ENCODE data around the gene PIGO. TPM values are rescaled to one million over a fixed set of nuclear protein-coding genes. Genes with fewer than 3 reads are reported as not detected.
A peak's percentile ranks its signal among the peaks of the same experiment; 100 is the strongest.

Gene PIGO
- total RNA-seq, 1 donor from 2014 or later = 25.7 TPM

GRCh38 chr9:35097573-35097972 is 1.2 kb upstream of the PIGO start:
- no peak overlapping the region for H3K27ac Mint-ChIP-seq (ENCODE audit: unreplicated experiment)
- no peak for DNase-seq (ENCODE audit: low spot score)
- peaks cover 19% of the 10 kb centered on the region for H3K4me1 Mint-ChIP-seq (ENCODE audit: low read depth)
- peaks cover 12% of the 10 kb centered on the region for H3K36me3 Mint-ChIP-seq (ENCODE audit: low read depth)
- H3K4me3 Mint-ChIP-seq (ENCODE audit: unreplicated experiment) = no peak overlapping the region
- no peaks in the 10 kb centered on the region for H3K9me3 Mint-ChIP-seq (ENCODE audit: low read depth)
- TF ChIP-seq CTCF (IDR thresholded peaks at IDR 0.05) = no peak
- H3K27me3 Mint-ChIP-seq (ENCODE audit: low read depth) = no peaks in the 10 kb centered on the region

- Mint-ChIP-seq H3K36me3 (ENCODE audit: low read depth) (peaks cover 14% of the 10 kb centered on the region), H3K4me1 (ENCODE audit: low read depth) (peaks cover 7% of the 10 kb centered on the region), H3K27me3 (ENCODE audit: low read depth) (no peaks in the 10 kb centered on the region), H3K9me3 (ENCODE audit: low read depth) (no peaks in the 10 kb centered on the region), H3K4me3 (ENCODE audit: unreplicated experiment) (no peak overlapping the region), H3K27ac (ENCODE audit: unreplicated experiment) (no peak overlapping the region)
- TF ChIP-seq CTCF (IDR thresholded peaks at IDR 0.05) = no peak
- no peak for DNase-seq (ENCODE audit: low spot score)
Observed at GRCh38 chr9:35091536-35091935, 4.9 kb downstream of the PIGO start.

GRCh38 chr9:35089434-35089833 is 7.0 kb downstream of the PIGO start:
- H3K4me3 Mint-ChIP-seq (ENCODE audit: unreplicated experiment) = no peak overlapping the region
- H3K4me1 Mint-ChIP-seq (ENCODE audit: low read depth) = peaks cover under 1% of the 10 kb centered on the region
- H3K9me3 Mint-ChIP-seq (ENCODE audit: low read depth) = no peaks in the 10 kb centered on the region
- no peak overlapping the region for H3K27ac Mint-ChIP-seq (ENCODE audit: unreplicated experiment)
- no peaks in the 10 kb centered on the region for H3K27me3 Mint-ChIP-seq (ENCODE audit: low read depth)
- DNase-seq (ENCODE audit: low spot score) = no peak
- H3K36me3 Mint-ChIP-seq (ENCODE audit: low read depth) = peaks cover 14% of the 10 kb centered on the region
- no peak for TF ChIP-seq CTCF (IDR thresholded peaks at IDR 0.05)

- H3K36me3 Mint-ChIP-seq (ENCODE audit: low read depth) = peaks cover 9% of the 10 kb centered on the region
- H3K9me3 Mint-ChIP-seq (ENCODE audit: low read depth) = no peaks in the 10 kb centered on the region
- no peak overlapping the region for H3K4me3 Mint-ChIP-seq (ENCODE audit: unreplicated experiment)
- H3K27ac Mint-ChIP-seq (ENCODE audit: unreplicated experiment) = no peak overlapping the region
- no peak for DNase-seq (ENCODE audit: low spot score)
- H3K4me1 Mint-ChIP-seq (ENCODE audit: low read depth) = peaks cover 4% of the 10 kb centered on the region
- no peak for TF ChIP-seq CTCF (IDR thresholded peaks at IDR 0.05)
- H3K27me3 Mint-ChIP-seq (ENCODE audit: low read depth) = no peaks in the 10 kb centered on the region
Observed at GRCh38 chr9:35085078-35085477, 11.3 kb downstream of the PIGO start.

- peak within 1 kb of the TSS; percentile 93 for H3K27ac Mint-ChIP-seq (ENCODE audit: unreplicated experiment)
- H3K27me3 Mint-ChIP-seq (ENCODE audit: low read depth) = no peaks in the 10 kb centered on the region
- TF ChIP-seq CTCF (IDR thresholded peaks at IDR 0.05) = peak; percentile 33
- peaks cover 7% of the 10 kb centered on the region for H3K36me3 Mint-ChIP-seq (ENCODE audit: low read depth)
- peak within 1 kb of the TSS; percentile 89 for H3K4me3 Mint-ChIP-seq (ENCODE audit: unreplicated experiment)
- DNase-seq (ENCODE audit: low spot score) = peak; percentile 97
- peaks cover 23% of the 10 kb centered on the region for H3K4me1 Mint-ChIP-seq (ENCODE audit: low read depth)
- H3K9me3 Mint-ChIP-seq (ENCODE audit: low read depth) = no peaks in the 10 kb centered on the region
Observed at GRCh38 chr9:35079426-35080341, 16.7 kb downstream of the PIGO start, which contains the start of gene FANCG. Gene FANCG (minus strand): TSS chr9:35079942. CDS start chr9:35079524, 418 bp downstream.
